H9 (cell line): ENCODE data around the gene ANO2. TPM values are rescaled to one million over a fixed set of nuclear protein-coding genes. Genes with fewer than 3 reads are reported as not detected.

ENCODE experiments used
- DNase-seq: peaks from one replicate; pipeline ENCODE4 v3.0.0-alpha.2; 2017
- H2AFZ ChIP-seq: one replicate; pipeline ENCODE4 v1.6.1; 2013; ENCODE audit warnings: mild to moderate bottlenecking, low read length, control low read depth, moderate library complexity
- H2AK5ac ChIP-seq: 2 replicates; pipeline ENCODE4 v1.6.1; 2013; ENCODE audit warnings: low read length, control low read depth, mixed read lengths; ENCODE audit not compliant: insufficient read length
- H2BK120ac ChIP-seq: one replicate; pipeline ENCODE4 v1.6.1; 2013; ENCODE audit warnings: low read depth, mild to moderate bottlenecking, low read length, control low read depth, inconsistent platforms; ENCODE audit not compliant: poor library complexity, severe bottlenecking
- H2BK12ac ChIP-seq: 2 replicates; pipeline ENCODE4 v1.6.1; 2013; ENCODE audit warnings: low read length, control low read depth, mixed read lengths, low read depth; ENCODE audit not compliant: insufficient read length
- H2BK15ac ChIP-seq: 2 replicates; pipeline ENCODE4 v1.6.1; 2013; ENCODE audit warnings: low read depth, low read length, control low read depth
- H2BK20ac ChIP-seq: one replicate; pipeline ENCODE4 v1.6.1; 2013; ENCODE audit warnings: low read depth, mild to moderate bottlenecking, low read length, control low read depth, inconsistent platforms; ENCODE audit not compliant: poor library complexity, severe bottlenecking
- H2BK5ac ChIP-seq: 2 replicates; pipeline ENCODE4 v1.6.1; 2013; ENCODE audit warnings: low read length, control low read depth, mixed read lengths; ENCODE audit not compliant: insufficient read length
- H3K14ac ChIP-seq: 2 replicates; pipeline ENCODE4 v1.6.1; 2013; ENCODE audit warnings: low read length, control low read depth; ENCODE audit not compliant: insufficient read depth
- H3K18ac ChIP-seq: 2 replicates; pipeline ENCODE4 v1.6.1; 2013; ENCODE audit warnings: low read depth, mild to moderate bottlenecking, mixed read lengths, low read length, control low read depth; ENCODE audit not compliant: insufficient read length
- H3K23ac ChIP-seq: 2 replicates; pipeline ENCODE4 v1.6.1; 2013; ENCODE audit warnings: low read length, control low read depth, mixed read lengths, low read depth; ENCODE audit not compliant: insufficient read length
- H3K23me2 ChIP-seq: 2 replicates; pipeline ENCODE4 v1.6.1; 2013; ENCODE audit warnings: low read depth, mild to moderate bottlenecking, mixed read lengths, low read length, control low read depth; ENCODE audit not compliant: insufficient read length, poor library complexity, severe bottlenecking
- H3K27ac ChIP-seq: 2 replicates; pipeline ENCODE4 v1.5.1; 2013; ENCODE audit warnings: low read length, control low read depth, mixed read lengths, low read depth; ENCODE audit not compliant: insufficient read length
- H3K27me3 ChIP-seq: 2 replicates; pipeline ENCODE4 v1.6.1; 2013; ENCODE audit warnings: low read length, control low read depth, inconsistent platforms; ENCODE audit not compliant: insufficient read depth
- H3K4ac ChIP-seq: 2 replicates; pipeline ENCODE4 v1.6.1; 2013; ENCODE audit warnings: low read depth, mild to moderate bottlenecking, control low read depth, inconsistent platforms, low read length, moderate library complexity
- H3K4me1 ChIP-seq: 2 replicates; pipeline ENCODE4 v1.6.1; 2013; ENCODE audit warnings: low read length, control low read depth, inconsistent platforms; ENCODE audit not compliant: insufficient read depth
- H3K4me2 ChIP-seq: 2 replicates; pipeline ENCODE4 v1.6.1; 2013; ENCODE audit warnings: low read length, control low read depth, mixed read lengths; ENCODE audit not compliant: insufficient read length, insufficient read depth
- H3K56ac ChIP-seq: 2 replicates; pipeline ENCODE4 v1.6.1; 2013; ENCODE audit warnings: low read depth, mild to moderate bottlenecking, mixed read lengths, low read length, control low read depth; ENCODE audit not compliant: insufficient read length
- H3K79me1 ChIP-seq: 2 replicates; pipeline ENCODE4 v1.6.1; 2013; ENCODE audit warnings: low read depth, mild to moderate bottlenecking, moderate library complexity, low read length, control low read depth, inconsistent platforms; ENCODE audit not compliant: insufficient read depth, poor library complexity, severe bottlenecking
- H3K79me2 ChIP-seq: 2 replicates; pipeline ENCODE4 v1.6.1; 2013; ENCODE audit warnings: low read length, control low read depth, inconsistent platforms; ENCODE audit not compliant: insufficient read depth
- H3K9ac ChIP-seq: 2 replicates; pipeline ENCODE4 v1.6.1; 2013; ENCODE audit warnings: low read length, control low read depth, mixed read lengths; ENCODE audit not compliant: insufficient read length; ENCODE audit errors: extremely low read depth
- H3K9me3 ChIP-seq: one replicate; pipeline ENCODE4 v1.6.1; 2013; ENCODE audit warnings: low read depth, low read length, inconsistent platforms; ENCODE audit not compliant: control insufficient read depth
- H3T11ph ChIP-seq: one replicate; pipeline ENCODE4 v1.6.1; 2013; ENCODE audit warnings: mild to moderate bottlenecking, low read length, control low read depth, inconsistent platforms
- H4K20me1 ChIP-seq: one replicate; pipeline ENCODE4 v1.6.1; 2013; ENCODE audit not compliant: control insufficient read depth, insufficient read length, insufficient read depth
- H4K5ac ChIP-seq: 2 replicates; pipeline ENCODE4 v1.6.1; 2013; ENCODE audit warnings: low read depth, mild to moderate bottlenecking, mixed read lengths, low read length, control low read depth; ENCODE audit not compliant: insufficient read length
- H4K8ac ChIP-seq: replicated peaks from 2 replicates; pipeline ENCODE4 v1.6.1; 2013; ENCODE audit warnings: low read length, control low read depth, mixed read lengths, low read depth; ENCODE audit not compliant: insufficient read length
- H4K91ac ChIP-seq: 2 replicates; pipeline ENCODE4 v1.6.1; 2013; ENCODE audit warnings: low read depth, mild to moderate bottlenecking, moderate library complexity, mixed read lengths, low read length, control low read depth; ENCODE audit not compliant: insufficient read length
- H3K27ac Mint-ChIP-seq, 3 experiments: 2 replicates in 2 of 3; 3 replicates in 1 of 3; pipeline ENCODE4 v1.8.0; 2020 to 2021; ENCODE audit warnings: mixed read lengths in 3 of 3, mild to moderate bottlenecking in 1 of 3, moderate library complexity in 1 of 3
- H3K27me3 Mint-ChIP-seq: 2 replicates; pipeline ENCODE4 v1.8.0; 2021; ENCODE audit warnings: low read depth, mild to moderate bottlenecking, moderate library complexity, mixed read lengths
- H3K36me3 Mint-ChIP-seq, 3 experiments: 2 replicates in 2 of 3; 3 replicates in 1 of 3; pipeline ENCODE4 v1.8.0; 2020 to 2021; ENCODE audit warnings: low read depth in 3 of 3, mixed read lengths in 3 of 3; ENCODE audit not compliant: insufficient read depth in 1 of 3
- H3K4me1 Mint-ChIP-seq, 2 experiments: 2 replicates each; pipeline ENCODE4 v1.8.0; 2020; ENCODE audit warnings: mixed read lengths in 2 of 2
- H3K4me3 Mint-ChIP-seq, 2 experiments: 2 replicates in 1 of 2; 3 replicates in 1 of 2; pipeline ENCODE4 v1.8.0; 2020 to 2021; ENCODE audit warnings: mild to moderate bottlenecking in 2 of 2, mixed read lengths in 2 of 2, moderate library complexity in 1 of 2
- H3K9me3 Mint-ChIP-seq, 2 experiments: 2 replicates in 1 of 2; 3 replicates in 1 of 2; pipeline ENCODE4 v1.8.0; 2020; ENCODE audit warnings: mild to moderate bottlenecking in 2 of 2, mixed read lengths in 2 of 2, moderate library complexity in 1 of 2
- CTCF ChIP-seq: fragments of 200-600 bp; sonication (generic); conservative IDR thresholded peaks from 3 replicates; pipeline ENCODE4 v1.8.0; 2021; ENCODE audit warnings: antibody characterized with exemption, mild to moderate bottlenecking
- WGBS: extraction: QIAGEN DNeasy Blood & Tissue Kit; methylation state at CpG from one replicate; pipeline ENCODE4 v1.1.7; 2013; ENCODE audit warnings: missing lambda C conversion rate, low lambda C conversion rate, mixed read lengths; ENCODE audit not compliant: insufficient read length; ENCODE audit errors: extremely low coverage; 5-methylcytosine and 5-hydroxymethylcytosine counted together
- total RNA-seq: library from RNA; stranded (reverse); gene quantifications from 2 replicates; pipeline ENCODE4 v1.2.1, GENCODE V29; 2021

ANO2 gene
- total RNA-seq, 1 experiment from 2014 or later = 3.8 TPM

- Histone ChIP-seq H2AK5ac (no peak overlapping the region), H3K9ac (no peak overlapping the region), H3K4me2 (no peak overlapping the region), H3T11ph (no peak overlapping the region), H3K27me3 (no peaks in the 10 kb centered on the region), H3K79me1 (no peaks in the 10 kb centered on the region), H3K9me3 (no peaks in the 10 kb centered on the region), H2BK15ac (no peak overlapping the region), H4K20me1 (no peaks in the 10 kb centered on the region), H3K79me2 (no peaks in the 10 kb centered on the region), H2BK5ac (no peak overlapping the region), H4K5ac (no peak overlapping the region), H3K27ac (no peak overlapping the region), H3K4me1 (no peaks in the 10 kb centered on the region), H2BK120ac (no peak overlapping the region), H3K56ac (no peak overlapping the region), H4K8ac (no peak overlapping the region), H3K23ac (no peak overlapping the region), H4K91ac (no peak overlapping the region), H3K4ac (no peak overlapping the region), H3K23me2 (no peaks in the 10 kb centered on the region), H3K14ac (no peak overlapping the region), H3K18ac (no peak overlapping the region), H2AFZ (no peak overlapping the region), H2BK20ac (no peak overlapping the region), H2BK12ac (no peak overlapping the region)
- Mint-ChIP-seq H3K27me3 (peaks cover 3% of the 10 kb centered on the region), H3K4me3 (no peak overlapping the region), H3K4me1 (peaks cover 9 to 15% of the 10 kb centered on the region in 2 experiments), H3K9me3 (no peaks in the 10 kb centered on the region; a peak in 1 of 5 replicates), H3K36me3 (no peaks in the 10 kb centered on the region; a peak in 1 of 7 replicates), H3K27ac (no peak overlapping the region)
- no peak for TF ChIP-seq CTCF
- no CpG with 5 or more reads among the region's 7 CpGs for WGBS
- no peak for DNase-seq
These were observed 318.9 kb downstream of the ANO2 start for GRCh38 chr12:5626151-5626550.
